ENCODE data around the gene ARPC5. TPM values are rescaled to one million over a fixed set of nuclear protein-coding genes. Genes with fewer than 3 reads are reported as not detected.

ARPC5 gene
- total and polyA plus RNA-seq, 9 of the 15 experiments (the other 6 are each of a cell fraction or from before 2014, with no cell fraction given): 71.8 to 150 (median 91.6) TPM

DNA sequence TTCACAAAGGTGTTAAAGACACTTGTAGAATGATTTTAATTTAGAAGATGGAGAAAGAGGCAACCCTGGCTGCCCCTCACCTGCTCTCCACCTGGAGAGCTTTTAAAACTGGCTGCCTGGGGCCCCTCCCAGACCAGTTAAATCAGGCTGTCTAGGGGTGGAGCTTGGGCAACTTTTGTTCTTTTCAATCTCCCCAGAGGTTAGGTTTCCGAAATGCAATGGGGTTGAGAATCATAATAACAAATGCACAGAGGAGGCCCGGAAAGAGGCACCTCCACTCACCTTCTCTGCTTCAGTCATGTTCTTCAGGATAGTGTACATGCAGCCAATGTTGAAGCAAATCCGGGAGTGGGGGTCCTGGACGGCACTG, 45.7 kb downstream of the ARPC5 start:
- Histone ChIP-seq H2AFZ (ENCODE audit: low read depth, low read length) (no peak overlapping the region), H3K9me1 (ENCODE audit: control insufficient read depth, insufficient read depth, low read length) (no peaks in the 10 kb centered on the region), H3K36me3 (ENCODE audit: control insufficient read depth, insufficient read depth, low read length) (no peaks in the 10 kb centered on the region), H4K20me1 (replicated peaks; ENCODE audit: control insufficient read depth, insufficient read depth, low read length) (no peaks in the 10 kb centered on the region), H3K9me3 (replicated peaks; ENCODE audit: control insufficient read depth, insufficient read depth, low read depth, low read length) (no peaks in the 10 kb centered on the region), H3K4me3 (no peak overlapping the region), H3K27me3 (ENCODE audit: control insufficient read depth in 2 of 2, insufficient read depth in 2 of 2, low read length in 2 of 2) (peaks cover 25 to 51% of the 10 kb centered on the region in 2 experiments), H3K79me2 (ENCODE audit: control insufficient read depth, insufficient read depth, low read length) (no peaks in the 10 kb centered on the region), H3K4me2 (ENCODE audit: insufficient read depth, low read length) (no peak overlapping the region), H3K4me1 (replicated peaks in 1 of 2; ENCODE audit: control insufficient read depth in 2 of 2, insufficient read depth in 2 of 2, low read length in 2 of 2) (no peaks in the 10 kb centered on the region), H3K27ac (ENCODE audit: extremely low read depth, low read depth, low read length) (no peak overlapping the region), H3K9ac (ENCODE audit: insufficient read depth in 1 of 2, low read depth in 2 of 2, low read length in 2 of 2) (no peak overlapping the region)
- ATAC-seq (no peak; the same call in 2 of the 3 replicates), DNase-seq (ENCODE audit: extremely low read depth in 1 of 4, low spot score in 3 of 4) (no peak), FAIRE-seq (no peak)
- no TSS peak for BruUV-seq (replicated peaks)
- intact Hi-C loops (cut with micrococcal nuclease): no loop called here
- WGBS (ENCODE audit: insufficient coverage, low coverage, missing lambda C conversion rate): 3% methylated on average over 4 of the region's 4 CpGs
- in situ Hi-C loops (cut with MboI): no loop called here
- CTCF ChIA-PET (ENCODE audit: low intra/inter-chr PET ratio): interaction anchor here (1.1 kb wide), 1 partner anchor 118 kb away, joined by 3 read pairs; the partner anchor contains the start of gene SMG7
- POLR2A ChIA-PET: interaction anchor here (0.5 to 2.1 kb wide), 2 partner anchors 10 to 107 kb away, joined by 5 to 11 read pairs; no protein-coding TSS in a partner anchor
- TF ChIP-seq, protein P1, sequence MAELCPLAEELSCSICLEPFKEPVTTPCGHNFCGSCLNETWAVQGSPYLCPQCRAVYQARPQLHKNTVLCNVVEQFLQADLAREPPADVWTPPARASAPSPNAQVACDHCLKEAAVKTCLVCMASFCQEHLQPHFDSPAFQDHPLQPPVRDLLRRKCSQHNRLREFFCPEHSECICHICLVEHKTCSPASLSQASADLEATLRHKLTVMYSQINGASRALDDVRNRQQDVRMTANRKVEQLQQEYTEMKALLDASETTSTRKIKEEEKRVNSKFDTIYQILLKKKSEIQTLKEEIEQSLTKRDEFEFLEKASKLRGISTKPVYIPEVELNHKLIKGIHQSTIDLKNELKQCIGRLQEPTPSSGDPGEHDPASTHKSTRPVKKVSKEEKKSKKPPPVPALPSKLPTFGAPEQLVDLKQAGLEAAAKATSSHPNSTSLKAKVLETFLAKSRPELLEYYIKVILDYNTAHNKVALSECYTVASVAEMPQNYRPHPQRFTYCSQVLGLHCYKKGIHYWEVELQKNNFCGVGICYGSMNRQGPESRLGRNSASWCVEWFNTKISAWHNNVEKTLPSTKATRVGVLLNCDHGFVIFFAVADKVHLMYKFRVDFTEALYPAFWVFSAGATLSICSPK (IDR thresholded peaks at IDR 0.05; ENCODE audit: borderline replicate concordance): no peak
- TF ChIP-seq, protein P2, sequence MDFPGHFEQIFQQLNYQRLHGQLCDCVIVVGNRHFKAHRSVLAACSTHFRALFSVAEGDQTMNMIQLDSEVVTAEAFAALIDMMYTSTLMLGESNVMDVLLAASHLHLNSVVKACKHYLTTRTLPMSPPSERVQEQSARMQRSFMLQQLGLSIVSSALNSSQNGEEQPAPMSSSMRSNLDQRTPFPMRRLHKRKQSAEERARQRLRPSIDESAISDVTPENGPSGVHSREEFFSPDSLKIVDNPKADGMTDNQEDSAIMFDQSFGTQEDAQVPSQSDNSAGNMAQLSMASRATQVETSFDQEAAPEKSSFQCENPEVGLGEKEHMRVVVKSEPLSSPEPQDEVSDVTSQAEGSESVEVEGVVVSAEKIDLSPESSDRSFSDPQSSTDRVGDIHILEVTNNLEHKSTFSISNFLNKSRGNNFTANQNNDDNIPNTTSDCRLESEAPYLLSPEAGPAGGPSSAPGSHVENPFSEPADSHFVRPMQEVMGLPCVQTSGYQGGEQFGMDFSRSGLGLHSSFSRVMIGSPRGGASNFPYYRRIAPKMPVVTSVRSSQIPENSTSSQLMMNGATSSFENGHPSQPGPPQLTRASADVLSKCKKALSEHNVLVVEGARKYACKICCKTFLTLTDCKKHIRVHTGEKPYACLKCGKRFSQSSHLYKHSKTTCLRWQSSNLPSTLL (IDR thresholded peaks at IDR 0.05): no peak
- TF ChIP-seq, protein P3, sequence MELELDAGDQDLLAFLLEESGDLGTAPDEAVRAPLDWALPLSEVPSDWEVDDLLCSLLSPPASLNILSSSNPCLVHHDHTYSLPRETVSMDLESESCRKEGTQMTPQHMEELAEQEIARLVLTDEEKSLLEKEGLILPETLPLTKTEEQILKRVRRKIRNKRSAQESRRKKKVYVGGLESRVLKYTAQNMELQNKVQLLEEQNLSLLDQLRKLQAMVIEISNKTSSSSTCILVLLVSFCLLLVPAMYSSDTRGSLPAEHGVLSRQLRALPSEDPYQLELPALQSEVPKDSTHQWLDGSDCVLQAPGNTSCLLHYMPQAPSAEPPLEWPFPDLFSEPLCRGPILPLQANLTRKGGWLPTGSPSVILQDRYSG (tag; conservative IDR thresholded peaks at IDR 0.05; ENCODE audit: low read depth): no peak
- TF ChIP-seq, protein P4, sequence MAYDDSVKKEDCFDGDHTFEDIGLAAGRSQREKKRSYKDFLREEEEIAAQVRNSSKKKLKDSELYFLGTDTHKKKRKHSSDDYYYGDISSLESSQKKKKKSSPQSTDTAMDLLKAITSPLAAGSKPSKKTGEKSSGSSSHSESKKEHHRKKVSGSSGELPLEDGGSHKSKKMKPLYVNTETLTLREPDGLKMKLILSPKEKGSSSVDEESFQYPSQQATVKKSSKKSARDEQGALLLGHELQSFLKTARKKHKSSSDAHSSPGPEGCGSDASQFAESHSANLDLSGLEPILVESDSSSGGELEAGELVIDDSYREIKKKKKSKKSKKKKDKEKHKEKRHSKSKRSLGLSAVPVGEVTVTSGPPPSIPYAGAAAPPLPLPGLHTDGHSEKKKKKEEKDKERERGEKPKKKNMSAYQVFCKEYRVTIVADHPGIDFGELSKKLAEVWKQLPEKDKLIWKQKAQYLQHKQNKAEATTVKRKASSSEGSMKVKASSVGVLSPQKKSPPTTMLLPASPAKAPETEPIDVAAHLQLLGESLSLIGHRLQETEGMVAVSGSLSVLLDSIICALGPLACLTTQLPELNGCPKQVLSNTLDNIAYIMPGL (CRISPR knock-in tag; IDR thresholded peaks at IDR 0.05): no peak
- TF ChIP-seq SAP30 (IDR thresholded peaks at IDR 0.05; ENCODE audit: borderline replicate concordance, insufficient read depth, low read depth, low read length, poor library complexity, severe bottlenecking) (no peak), SMAD2 (IDR thresholded peaks at IDR 0.05; ENCODE audit: low read depth, low read length) (no peak), ZNF41 (CRISPR knock-in tag; conservative IDR thresholded peaks at IDR 0.05) (no peak), MAZ (CRISPR knock-in tag; conservative IDR thresholded peaks at IDR 0.05 in 1 of 2, IDR thresholded peaks at IDR 0.05 in 1 of 2) (no peak), FOXJ3 (CRISPR knock-in tag; IDR thresholded peaks at IDR 0.05) (no peak), SMARCB1 (IDR thresholded peaks at IDR 0.05; ENCODE audit: insufficient read length, low read depth) (no peak), ELF2 (CRISPR knock-in tag; IDR thresholded peaks at IDR 0.05) (no peak), ZFP1 (CRISPR knock-in tag; IDR thresholded peaks at IDR 0.05) (no peak)
- TF ChIP-seq, protein P5, sequence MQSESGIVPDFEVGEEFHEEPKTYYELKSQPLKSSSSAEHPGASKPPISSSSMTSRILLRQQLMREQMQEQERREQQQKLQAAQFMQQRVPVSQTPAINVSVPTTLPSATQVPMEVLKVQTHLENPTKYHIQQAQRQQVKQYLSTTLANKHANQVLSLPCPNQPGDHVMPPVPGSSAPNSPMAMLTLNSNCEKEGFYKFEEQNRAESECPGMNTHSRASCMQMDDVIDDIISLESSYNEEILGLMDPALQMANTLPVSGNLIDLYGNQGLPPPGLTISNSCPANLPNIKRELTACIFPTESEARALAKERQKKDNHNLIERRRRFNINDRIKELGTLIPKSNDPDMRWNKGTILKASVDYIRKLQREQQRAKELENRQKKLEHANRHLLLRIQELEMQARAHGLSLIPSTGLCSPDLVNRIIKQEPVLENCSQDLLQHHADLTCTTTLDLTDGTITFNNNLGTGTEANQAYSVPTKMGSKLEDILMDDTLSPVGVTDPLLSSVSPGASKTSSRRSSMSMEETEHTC (IDR thresholded peaks at IDR 0.05): no peak

All from K562 (cell line).